ENCODE results near the gene CCDC83. TPM values are rescaled to one million over a fixed set of nuclear protein-coding genes. Genes with fewer than 3 reads are reported as not detected.

The CCDC83 gene
- total RNA-seq, 1 donor from 2014 or later, result not detected

GRCh38 chr11:85947431-85948272 is 92.5 kb downstream of the CCDC83 start:
- Mint-ChIP-seq H3K27ac (no peak overlapping the region), H3K36me3 (ENCODE audit: insufficient read depth) (peaks cover 1% of the 10 kb centered on the region), H3K4me1 (ENCODE audit: low read depth) (peaks cover 3% of the 10 kb centered on the region), H3K27me3 (no peaks in the 10 kb centered on the region), H3K4me3 (ENCODE audit: low read depth) (no peak overlapping the region), H3K9me3 (ENCODE audit: low read depth) (peaks cover 12% of the 10 kb centered on the region)
- no peak for TF ChIP-seq CTCF (IDR thresholded peaks at IDR 0.05; ENCODE audit: unreplicated experiment)
- no peak for DNase-seq (ENCODE audit: low spot score, unreplicated experiment)

GRCh38 chr11:85948884-85949283 is 93.7 kb downstream of the CCDC83 start:
- Mint-ChIP-seq H3K27me3 (no peaks in the 10 kb centered on the region), H3K4me3 (ENCODE audit: low read depth) (no peak overlapping the region), H3K27ac (peak overlapping the region; percentile 88), H3K4me1 (ENCODE audit: low read depth) (peaks cover 3% of the 10 kb centered on the region), H3K36me3 (ENCODE audit: insufficient read depth) (peaks cover 4% of the 10 kb centered on the region), H3K9me3 (ENCODE audit: low read depth) (peaks cover 17% of the 10 kb centered on the region)
- DNase-seq (ENCODE audit: low spot score, unreplicated experiment), result no peak
- no peak for TF ChIP-seq CTCF (IDR thresholded peaks at IDR 0.05; ENCODE audit: unreplicated experiment)

- H3K36me3 Mint-ChIP-seq (ENCODE audit: insufficient read depth), result peaks cover 9% of the 10 kb centered on the region
- H3K4me1 Mint-ChIP-seq (ENCODE audit: low read depth), result peaks cover 3% of the 10 kb centered on the region
- no peak for TF ChIP-seq CTCF (IDR thresholded peaks at IDR 0.05; ENCODE audit: unreplicated experiment)
- no peak overlapping the region for H3K27ac Mint-ChIP-seq
- no peaks in the 10 kb centered on the region for H3K27me3 Mint-ChIP-seq
- no peak overlapping the region for H3K4me3 Mint-ChIP-seq (ENCODE audit: low read depth)
- peaks cover 17% of the 10 kb centered on the region for H3K9me3 Mint-ChIP-seq (ENCODE audit: low read depth)
- DNase-seq (ENCODE audit: low spot score, unreplicated experiment), result no peak
Observed at GRCh38 chr11:85949798-85950197, 94.6 kb downstream of the CCDC83 start.

GRCh38 chr11:85950317-85951048 is 95.3 kb downstream of the CCDC83 start:
- no peak for TF ChIP-seq CTCF (IDR thresholded peaks at IDR 0.05; ENCODE audit: unreplicated experiment)
- H3K4me3 Mint-ChIP-seq (ENCODE audit: low read depth), result no peak overlapping the region
- H3K9me3 Mint-ChIP-seq (ENCODE audit: low read depth), result peaks cover 11% of the 10 kb centered on the region
- no peak for DNase-seq (ENCODE audit: low spot score, unreplicated experiment)
- no peak overlapping the region for H3K27ac Mint-ChIP-seq
- no peaks in the 10 kb centered on the region for H3K27me3 Mint-ChIP-seq
- peaks cover 11% of the 10 kb centered on the region for H3K36me3 Mint-ChIP-seq (ENCODE audit: insufficient read depth)
- H3K4me1 Mint-ChIP-seq (ENCODE audit: low read depth), result peaks cover 3% of the 10 kb centered on the region

- Mint-ChIP-seq H3K27ac (no peak overlapping the region), H3K4me1 (ENCODE audit: low read depth) (peaks cover 3% of the 10 kb centered on the region), H3K4me3 (ENCODE audit: low read depth) (no peak overlapping the region), H3K27me3 (no peaks in the 10 kb centered on the region), H3K9me3 (ENCODE audit: low read depth) (peaks cover 7% of the 10 kb centered on the region), H3K36me3 (ENCODE audit: insufficient read depth) (peaks cover 11% of the 10 kb centered on the region)
- TF ChIP-seq CTCF (IDR thresholded peaks at IDR 0.05; ENCODE audit: unreplicated experiment), result no peak
- no peak for DNase-seq (ENCODE audit: low spot score, unreplicated experiment)
Observed at GRCh38 chr11:85951049-85951405, 95.8 kb downstream of the CCDC83 start.

All from progenitor cell of endocrine pancreas (in vitro differentiated cells).